ENCODE data around the gene LMO4. TPM values are rescaled to one million over a fixed set of nuclear protein-coding genes. Genes with fewer than 3 reads are reported as not detected.

The LMO4 gene
- total and polyA plus RNA-seq, 2 of the 13 experiments (the other 11 are each of a cell fraction or from before 2014, with no cell fraction given): 19.3 to 49.9 TPM

DNA sequence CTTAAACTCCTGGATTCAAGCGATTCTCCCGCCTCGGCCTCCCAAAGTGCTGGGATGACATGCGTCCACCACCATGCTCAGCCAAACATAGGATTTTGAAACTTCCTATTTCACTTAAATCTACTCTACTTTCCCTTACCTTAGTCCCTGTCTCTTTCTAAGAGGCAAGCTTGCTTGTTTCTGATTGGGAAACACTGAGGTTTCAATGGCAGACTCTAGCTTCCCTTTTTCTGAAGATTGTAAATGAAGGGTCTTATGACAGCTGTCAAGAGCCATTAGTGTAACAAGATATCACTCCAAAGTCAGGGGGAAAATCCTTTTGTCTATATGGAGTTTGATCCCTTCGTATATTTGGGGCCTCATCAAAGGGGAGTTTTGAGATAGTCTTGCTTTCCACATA lies 23.5 kb upstream of the LMO4 start:
- no peak for TF ChIP-seq ZNF263 (CRISPR knock-in tag; IDR thresholded peaks at IDR 0.05)
- intact Hi-C loops (cut with micrococcal nuclease; ENCODE audit: unreplicated experiment) (no loop called here), in situ Hi-C loops (cut with HindIII; ENCODE audit: extremely low pct_ligation_motif_present, low pct_unique_long_range_greater_than_20kb) (loop anchor here (25.0 kb wide), 1 partner anchor 1257 kb away; no protein-coding TSS in a partner anchor)
- Histone ChIP-seq H2AFZ (ENCODE audit: low read length) (no peak overlapping the region), H3K36me3 (replicated peaks in 1 of 2; ENCODE audit: control insufficient read depth in 1 of 2, insufficient read depth in 2 of 2, low read length in 2 of 2) (no peaks in the 10 kb centered on the region), H3K27me3 (ENCODE audit: control insufficient read depth in 1 of 2, insufficient read depth in 2 of 2, low read length in 2 of 2) (peaks cover 2 to 22% of the 10 kb centered on the region in 2 experiments; a peak in 3 of 5 replicates), H3K9ac (ENCODE audit: insufficient read depth, low read depth, low read length) (no peak overlapping the region), H3K4me1 (ENCODE audit: insufficient read depth, low read length) (no peaks in the 10 kb centered on the region), H3K4me3 (replicated peaks in 1 of 3; ENCODE audit: insufficient read depth in 1 of 3, low read depth in 2 of 3, low read length in 3 of 3) (no peak overlapping the region), H3K79me2 (ENCODE audit: insufficient read depth, low read length) (no peaks in the 10 kb centered on the region), H3K27ac (ENCODE audit: extremely low read length, insufficient read depth, low read length) (no peak overlapping the region), H4K20me1 (ENCODE audit: insufficient read depth, low read length) (no peaks in the 10 kb centered on the region), H3K4me2 (ENCODE audit: low read depth, low read length) (no peak overlapping the region), H3K9me3 (ENCODE audit: low read length) (no peaks in the 10 kb centered on the region)
- CTCF ChIA-PET (ENCODE audit: low intra/inter-chr PET ratio, low total read pairs): no interaction called here
- WGBS (ENCODE audit: low lambda C conversion rate): 67% methylated on average over 5 of the region's 5 CpGs
- BruUV-seq (replicated peaks): no TSS peak
- POLR2A ChIA-PET: no interaction called here
- DNase-seq (ENCODE audit: low spot score) (no peak), ATAC-seq (no peak), FAIRE-seq (no peak)

- no TSS peak for BruUV-seq (replicated peaks)
- peaks cover 2 to 25% of the 10 kb centered on the region in 2 experiments; a peak in 3 of 5 replicates for H3K27me3 ChIP-seq (ENCODE audit: control insufficient read depth in 1 of 2, insufficient read depth in 2 of 2, low read length in 2 of 2)
- no peak overlapping the region for H3K27ac ChIP-seq (ENCODE audit: extremely low read length, insufficient read depth, low read length)
- ATAC-seq: no peak
- H3K9ac ChIP-seq (ENCODE audit: insufficient read depth, low read depth, low read length): no peak overlapping the region
- WGBS (ENCODE audit: low lambda C conversion rate): 32% methylated on average over 7 of the region's 7 CpGs
- intact Hi-C loops (cut with micrococcal nuclease; ENCODE audit: unreplicated experiment): no loop called here
- H2AFZ ChIP-seq (ENCODE audit: low read length): no peak overlapping the region
- no peak overlapping the region for H3K4me3 ChIP-seq (replicated peaks in 1 of 3; ENCODE audit: insufficient read depth in 1 of 3, low read depth in 2 of 3, low read length in 3 of 3)
- POLR2A ChIA-PET: no interaction called here
- H3K9me3 ChIP-seq (ENCODE audit: low read length): no peaks in the 10 kb centered on the region
- FAIRE-seq: no peak
- H3K4me1 ChIP-seq (ENCODE audit: insufficient read depth, low read length): no peaks in the 10 kb centered on the region
- TF ChIP-seq RFX3 (CRISPR knock-in tag; IDR thresholded peaks at IDR 0.05) (no peak), POLR2G (IDR thresholded peaks at IDR 0.05; ENCODE audit: low read depth, low read length) (no peak), GPBP1L1 (CRISPR knock-in tag; IDR thresholded peaks at IDR 0.05) (no peak), ZNF350 (CRISPR knock-in tag; IDR thresholded peaks at IDR 0.05; ENCODE audit: borderline replicate concordance, low read depth) (no peak)
- CTCF ChIA-PET (ENCODE audit: low intra/inter-chr PET ratio, low total read pairs): no interaction called here
- H3K79me2 ChIP-seq (ENCODE audit: insufficient read depth, low read length): no peaks in the 10 kb centered on the region
- in situ Hi-C loops (cut with HindIII; ENCODE audit: extremely low pct_ligation_motif_present, low pct_unique_long_range_greater_than_20kb): loop anchor here (25.0 kb wide), 1 partner anchor 1257 kb away; no protein-coding TSS in a partner anchor
- no peak overlapping the region for H3K4me2 ChIP-seq (ENCODE audit: low read depth, low read length)
- H4K20me1 ChIP-seq (ENCODE audit: insufficient read depth, low read length): no peaks in the 10 kb centered on the region
- no peak for DNase-seq (ENCODE audit: low spot score)
- no peaks in the 10 kb centered on the region for H3K36me3 ChIP-seq (replicated peaks in 1 of 2; ENCODE audit: control insufficient read depth in 1 of 2, insufficient read depth in 2 of 2, low read length in 2 of 2)
Observed at GRCh38 chr1:87305762-87306161, 22.9 kb upstream of the LMO4 start.
